ENCODE data around the gene WDR33. TPM values are rescaled to one million over a fixed set of nuclear protein-coding genes. Genes with fewer than 3 reads are reported as not detected.

The WDR33 gene
- total and polyA plus RNA-seq, 2 donors (not counting 3 experiments of a cell fraction or from before 2014, with no cell fraction given): 16.4 to 52.5 TPM

DNA sequence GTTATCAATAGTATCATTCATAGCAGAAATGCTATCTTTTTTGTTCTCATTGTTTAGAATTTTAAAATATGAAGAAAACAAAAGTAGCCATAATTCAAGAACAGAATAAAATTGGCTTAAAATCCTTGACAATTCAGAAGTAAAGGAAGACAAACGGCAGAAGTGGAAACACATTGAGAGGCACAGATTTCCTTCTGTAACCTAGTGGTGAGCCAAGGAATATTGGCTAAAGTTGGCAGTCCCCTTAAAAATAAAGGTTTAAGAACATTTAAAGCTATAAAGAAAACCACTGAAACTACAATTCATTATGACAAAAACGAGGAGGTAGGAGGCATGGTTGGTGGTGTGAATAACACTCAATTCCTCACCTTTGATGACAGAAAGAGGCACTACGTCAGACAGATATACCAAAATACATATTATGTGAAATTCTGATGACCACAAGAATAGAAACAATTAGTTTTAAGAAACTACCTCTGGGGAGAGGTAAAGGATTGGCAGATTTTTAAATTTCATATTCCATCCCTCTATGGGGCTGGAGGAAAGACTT is 67.4 kb downstream of the WDR33 start:
- Histone ChIP-seq H3K4me2 (ENCODE audit: insufficient read depth, low read length) (no peak overlapping the region), H3K9ac (replicated peaks; ENCODE audit: extremely low read depth, insufficient read depth, low read length) (no peak overlapping the region), H4K20me1 (replicated peaks; ENCODE audit: control insufficient read depth, extremely low read depth, insufficient read depth, low read length) (no peaks in the 10 kb centered on the region), H3K9me1 (replicated peaks; ENCODE audit: control insufficient read depth, extremely low read depth, insufficient read depth, low read length) (no peaks in the 10 kb centered on the region), H3K27me3 (ENCODE audit: control insufficient read depth in 2 of 2, insufficient read depth in 2 of 2, low read length in 2 of 2) (no peaks in the 10 kb centered on the region), H2AFZ (ENCODE audit: low read depth, low read length) (no peak overlapping the region), H3K9me3 (replicated peaks; ENCODE audit: control insufficient read depth, insufficient read depth, low read length) (no peaks in the 10 kb centered on the region), H3K27ac (ENCODE audit: insufficient read depth, low read depth, low read length) (no peak overlapping the region), H3K36me3 (ENCODE audit: control insufficient read depth in 2 of 2, extremely low read depth in 1 of 2, insufficient read depth in 2 of 2, low read length in 2 of 2) (peaks cover 2% of the 10 kb centered on the region in 2 experiments), H3K4me3 (replicated peaks in 1 of 3; ENCODE audit: insufficient read depth in 1 of 3, low read depth in 1 of 3, low read length in 3 of 3) (no peak overlapping the region), H3K79me2 (ENCODE audit: control insufficient read depth, insufficient read depth, low read length) (no peaks in the 10 kb centered on the region), H3K4me1 (ENCODE audit: control insufficient read depth, extremely low read depth, insufficient read depth, low read length) (no peaks in the 10 kb centered on the region)
- DNase-seq (ENCODE audit: low read depth, low spot score) (no peak), FAIRE-seq (no peak)
- POLR2A ChIA-PET: no interaction called here
- intact Hi-C loops (cut with micrococcal nuclease): no loop called here
- TF ChIP-seq GATA2 (IDR thresholded peaks at IDR 0.05; ENCODE audit: insufficient read depth, insufficient read length, low read depth, low read length) (no peak), FOS (IDR thresholded peaks at IDR 0.05; ENCODE audit: borderline replicate concordance, insufficient read depth, low read length) (no peak), JUN (IDR thresholded peaks at IDR 0.05; ENCODE audit: borderline replicate concordance, insufficient read depth, insufficient read length, low read depth) (no peak), POLR2A (IDR thresholded peaks at IDR 0.05; ENCODE audit: low read depth, low read length) (no peak)
- TF ChIP-seq, protein P1, sequence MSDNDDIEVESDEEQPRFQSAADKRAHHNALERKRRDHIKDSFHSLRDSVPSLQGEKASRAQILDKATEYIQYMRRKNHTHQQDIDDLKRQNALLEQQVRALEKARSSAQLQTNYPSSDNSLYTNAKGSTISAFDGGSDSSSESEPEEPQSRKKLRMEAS (IDR thresholded peaks at IDR 0.05; ENCODE audit: insufficient read depth, insufficient read length): no peak
- TF ChIP-seq, protein P2, sequence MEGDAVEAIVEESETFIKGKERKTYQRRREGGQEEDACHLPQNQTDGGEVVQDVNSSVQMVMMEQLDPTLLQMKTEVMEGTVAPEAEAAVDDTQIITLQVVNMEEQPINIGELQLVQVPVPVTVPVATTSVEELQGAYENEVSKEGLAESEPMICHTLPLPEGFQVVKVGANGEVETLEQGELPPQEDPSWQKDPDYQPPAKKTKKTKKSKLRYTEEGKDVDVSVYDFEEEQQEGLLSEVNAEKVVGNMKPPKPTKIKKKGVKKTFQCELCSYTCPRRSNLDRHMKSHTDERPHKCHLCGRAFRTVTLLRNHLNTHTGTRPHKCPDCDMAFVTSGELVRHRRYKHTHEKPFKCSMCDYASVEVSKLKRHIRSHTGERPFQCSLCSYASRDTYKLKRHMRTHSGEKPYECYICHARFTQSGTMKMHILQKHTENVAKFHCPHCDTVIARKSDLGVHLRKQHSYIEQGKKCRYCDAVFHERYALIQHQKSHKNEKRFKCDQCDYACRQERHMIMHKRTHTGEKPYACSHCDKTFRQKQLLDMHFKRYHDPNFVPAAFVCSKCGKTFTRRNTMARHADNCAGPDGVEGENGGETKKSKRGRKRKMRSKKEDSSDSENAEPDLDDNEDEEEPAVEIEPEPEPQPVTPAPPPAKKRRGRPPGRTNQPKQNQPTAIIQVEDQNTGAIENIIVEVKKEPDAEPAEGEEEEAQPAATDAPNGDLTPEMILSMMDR (IDR thresholded peaks at IDR 0.05; ENCODE audit: extremely low read depth in 1 of 2, insufficient read depth in 1 of 2, low read depth in 1 of 2, low read length in 2 of 2): peak in 1 of 2 donors; percentile 2
- CTCF ChIA-PET: no interaction called here
- no TSS peak for BruUV-seq (replicated peaks)
- dilution Hi-C loops (cut with MboI; ENCODE audit: extremely low pct_ligation_motif_present, low sequenced_read_pairs): no loop called here

Measured in endothelial cell of umbilical vein (primary cell).